H9 (cell line): ENCODE measurements around the gene ABL2. TPM values are rescaled to one million over a fixed set of nuclear protein-coding genes. Genes with fewer than 3 reads are reported as not detected.
A peak's percentile ranks its signal among the peaks of the same experiment; 100 is the strongest.

Experiments
- DNase-seq: peaks from one replicate; pipeline ENCODE4 v3.0.0-alpha.2; 2017
- H2AFZ ChIP-seq: one replicate; pipeline ENCODE4 v1.6.1; 2013; ENCODE audit warnings: mild to moderate bottlenecking, low read length, control low read depth, moderate library complexity
- H2AK5ac ChIP-seq: 2 replicates; pipeline ENCODE4 v1.6.1; 2013; ENCODE audit warnings: low read length, control low read depth, mixed read lengths; ENCODE audit not compliant: insufficient read length
- H2BK120ac ChIP-seq: one replicate; pipeline ENCODE4 v1.6.1; 2013; ENCODE audit warnings: low read depth, mild to moderate bottlenecking, low read length, control low read depth, inconsistent platforms; ENCODE audit not compliant: poor library complexity, severe bottlenecking
- H2BK12ac ChIP-seq: 2 replicates; pipeline ENCODE4 v1.6.1; 2013; ENCODE audit warnings: low read length, control low read depth, mixed read lengths, low read depth; ENCODE audit not compliant: insufficient read length
- H2BK15ac ChIP-seq: 2 replicates; pipeline ENCODE4 v1.6.1; 2013; ENCODE audit warnings: low read depth, low read length, control low read depth
- H2BK20ac ChIP-seq: one replicate; pipeline ENCODE4 v1.6.1; 2013; ENCODE audit warnings: low read depth, mild to moderate bottlenecking, low read length, control low read depth, inconsistent platforms; ENCODE audit not compliant: poor library complexity, severe bottlenecking
- H2BK5ac ChIP-seq: 2 replicates; pipeline ENCODE4 v1.6.1; 2013; ENCODE audit warnings: low read length, control low read depth, mixed read lengths; ENCODE audit not compliant: insufficient read length
- H3K14ac ChIP-seq: 2 replicates; pipeline ENCODE4 v1.6.1; 2013; ENCODE audit warnings: low read length, control low read depth; ENCODE audit not compliant: insufficient read depth
- H3K18ac ChIP-seq: 2 replicates; pipeline ENCODE4 v1.6.1; 2013; ENCODE audit warnings: low read depth, mild to moderate bottlenecking, mixed read lengths, low read length, control low read depth; ENCODE audit not compliant: insufficient read length
- H3K23ac ChIP-seq: 2 replicates; pipeline ENCODE4 v1.6.1; 2013; ENCODE audit warnings: low read length, control low read depth, mixed read lengths, low read depth; ENCODE audit not compliant: insufficient read length
- H3K23me2 ChIP-seq: 2 replicates; pipeline ENCODE4 v1.6.1; 2013; ENCODE audit warnings: low read depth, mild to moderate bottlenecking, mixed read lengths, low read length, control low read depth; ENCODE audit not compliant: insufficient read length, poor library complexity, severe bottlenecking
- H3K27ac ChIP-seq: 2 replicates; pipeline ENCODE4 v1.5.1; 2013; ENCODE audit warnings: low read length, control low read depth, mixed read lengths, low read depth; ENCODE audit not compliant: insufficient read length
- H3K27me3 ChIP-seq: 2 replicates; pipeline ENCODE4 v1.6.1; 2013; ENCODE audit warnings: low read length, control low read depth, inconsistent platforms; ENCODE audit not compliant: insufficient read depth
- H3K4ac ChIP-seq: 2 replicates; pipeline ENCODE4 v1.6.1; 2013; ENCODE audit warnings: low read depth, mild to moderate bottlenecking, control low read depth, inconsistent platforms, low read length, moderate library complexity
- H3K4me1 ChIP-seq: 2 replicates; pipeline ENCODE4 v1.6.1; 2013; ENCODE audit warnings: low read length, control low read depth, inconsistent platforms; ENCODE audit not compliant: insufficient read depth
- H3K4me2 ChIP-seq: 2 replicates; pipeline ENCODE4 v1.6.1; 2013; ENCODE audit warnings: low read length, control low read depth, mixed read lengths; ENCODE audit not compliant: insufficient read length, insufficient read depth
- H3K56ac ChIP-seq: 2 replicates; pipeline ENCODE4 v1.6.1; 2013; ENCODE audit warnings: low read depth, mild to moderate bottlenecking, mixed read lengths, low read length, control low read depth; ENCODE audit not compliant: insufficient read length
- H3K79me1 ChIP-seq: 2 replicates; pipeline ENCODE4 v1.6.1; 2013; ENCODE audit warnings: low read depth, mild to moderate bottlenecking, moderate library complexity, low read length, control low read depth, inconsistent platforms; ENCODE audit not compliant: insufficient read depth, poor library complexity, severe bottlenecking
- H3K79me2 ChIP-seq: 2 replicates; pipeline ENCODE4 v1.6.1; 2013; ENCODE audit warnings: low read length, control low read depth, inconsistent platforms; ENCODE audit not compliant: insufficient read depth
- H3K9ac ChIP-seq: 2 replicates; pipeline ENCODE4 v1.6.1; 2013; ENCODE audit warnings: low read length, control low read depth, mixed read lengths; ENCODE audit not compliant: insufficient read length; ENCODE audit errors: extremely low read depth
- H3K9me3 ChIP-seq: one replicate; pipeline ENCODE4 v1.6.1; 2013; ENCODE audit warnings: low read depth, low read length, inconsistent platforms; ENCODE audit not compliant: control insufficient read depth
- H3T11ph ChIP-seq: one replicate; pipeline ENCODE4 v1.6.1; 2013; ENCODE audit warnings: mild to moderate bottlenecking, low read length, control low read depth, inconsistent platforms
- H4K20me1 ChIP-seq: one replicate; pipeline ENCODE4 v1.6.1; 2013; ENCODE audit not compliant: control insufficient read depth, insufficient read length, insufficient read depth
- H4K5ac ChIP-seq: 2 replicates; pipeline ENCODE4 v1.6.1; 2013; ENCODE audit warnings: low read depth, mild to moderate bottlenecking, mixed read lengths, low read length, control low read depth; ENCODE audit not compliant: insufficient read length
- H4K8ac ChIP-seq: replicated peaks from 2 replicates; pipeline ENCODE4 v1.6.1; 2013; ENCODE audit warnings: low read length, control low read depth, mixed read lengths, low read depth; ENCODE audit not compliant: insufficient read length
- H4K91ac ChIP-seq: 2 replicates; pipeline ENCODE4 v1.6.1; 2013; ENCODE audit warnings: low read depth, mild to moderate bottlenecking, moderate library complexity, mixed read lengths, low read length, control low read depth; ENCODE audit not compliant: insufficient read length
- H3K27ac Mint-ChIP-seq, 3 experiments: 2 replicates in 2 of 3; 3 replicates in 1 of 3; pipeline ENCODE4 v1.8.0; 2020 to 2021; ENCODE audit warnings: mixed read lengths in 3 of 3, mild to moderate bottlenecking in 1 of 3, moderate library complexity in 1 of 3
- H3K27me3 Mint-ChIP-seq: 2 replicates; pipeline ENCODE4 v1.8.0; 2021; ENCODE audit warnings: low read depth, mild to moderate bottlenecking, moderate library complexity, mixed read lengths
- H3K36me3 Mint-ChIP-seq, 3 experiments: 2 replicates in 2 of 3; 3 replicates in 1 of 3; pipeline ENCODE4 v1.8.0; 2020 to 2021; ENCODE audit warnings: low read depth in 3 of 3, mixed read lengths in 3 of 3; ENCODE audit not compliant: insufficient read depth in 1 of 3
- H3K4me1 Mint-ChIP-seq, 2 experiments: 2 replicates each; pipeline ENCODE4 v1.8.0; 2020; ENCODE audit warnings: mixed read lengths in 2 of 2
- H3K4me3 Mint-ChIP-seq, 2 experiments: 2 replicates in 1 of 2; 3 replicates in 1 of 2; pipeline ENCODE4 v1.8.0; 2020 to 2021; ENCODE audit warnings: mild to moderate bottlenecking in 2 of 2, mixed read lengths in 2 of 2, moderate library complexity in 1 of 2
- H3K9me3 Mint-ChIP-seq, 2 experiments: 2 replicates in 1 of 2; 3 replicates in 1 of 2; pipeline ENCODE4 v1.8.0; 2020; ENCODE audit warnings: mild to moderate bottlenecking in 2 of 2, mixed read lengths in 2 of 2, moderate library complexity in 1 of 2
- CTCF ChIP-seq: fragments of 200-600 bp; sonication (generic); conservative IDR thresholded peaks from 3 replicates; pipeline ENCODE4 v1.8.0; 2021; ENCODE audit warnings: antibody characterized with exemption, mild to moderate bottlenecking
- WGBS: extraction: QIAGEN DNeasy Blood & Tissue Kit; methylation state at CpG from one replicate; pipeline ENCODE4 v1.1.7; 2013; ENCODE audit warnings: missing lambda C conversion rate, low lambda C conversion rate, mixed read lengths; ENCODE audit not compliant: insufficient read length; ENCODE audit errors: extremely low coverage; 5-methylcytosine and 5-hydroxymethylcytosine counted together
- total RNA-seq: library from RNA; stranded (reverse); gene quantifications from 2 replicates; pipeline ENCODE4 v1.2.1, GENCODE V29; 2021

ABL2 gene
- total RNA-seq, 1 experiment from 2014 or later, result 21.2 TPM

DNA sequence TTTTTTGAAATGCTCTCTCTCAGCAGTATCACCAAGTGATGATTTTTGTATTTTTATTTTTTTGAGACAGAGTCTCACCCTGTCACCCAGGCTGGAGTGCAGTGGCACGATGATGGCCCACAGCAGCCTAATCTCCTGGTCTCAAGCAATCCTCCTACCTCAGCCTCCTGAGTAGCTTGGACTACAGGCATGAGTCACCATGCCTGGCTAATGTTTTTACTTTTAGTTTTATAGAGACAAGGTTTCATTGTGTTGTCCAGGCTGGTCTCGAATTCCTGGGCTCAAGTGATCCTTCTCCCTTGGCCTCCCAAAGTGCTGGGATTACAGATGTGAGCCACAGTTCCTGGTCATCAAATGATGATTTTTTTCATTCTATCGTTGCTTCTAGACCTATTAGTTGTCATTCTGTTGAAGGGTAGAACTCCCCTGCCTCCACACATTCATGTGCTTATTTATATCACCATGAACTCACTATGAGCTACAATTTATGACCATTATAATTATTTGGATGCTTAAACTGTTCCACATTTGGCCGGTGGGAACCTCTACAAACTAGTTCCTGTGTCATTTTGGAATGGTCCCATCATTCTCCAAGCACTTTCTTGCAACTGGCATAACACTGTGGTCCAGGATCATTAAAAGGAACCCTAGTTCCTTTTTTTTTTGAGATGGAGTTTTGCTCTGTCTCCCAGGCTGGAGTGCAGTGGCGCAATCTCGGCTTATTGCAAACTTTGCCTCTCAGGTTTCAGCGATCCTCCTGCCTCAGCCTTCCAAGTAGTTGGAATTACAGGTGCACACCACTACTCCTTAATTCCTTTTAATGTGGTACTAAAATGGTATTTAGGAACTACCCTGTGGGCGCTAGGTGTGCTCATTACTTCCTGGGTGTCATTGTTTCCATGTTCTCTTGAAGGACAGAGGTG is 167.9 kb downstream of the ABL2 start:
- no peak overlapping the region for H3K27ac ChIP-seq
- no CpG with 5 or more reads among the region's 8 CpGs for WGBS
- H3K23ac ChIP-seq, result no peak overlapping the region
- H2BK15ac ChIP-seq, result no peak overlapping the region
- TF ChIP-seq CTCF, result no peak
- Mint-ChIP-seq H3K36me3 (peaks cover 8 to 38% (median 35%) of the 10 kb centered on the region in 3 experiments; a peak in 6 of 7 replicates), H3K27ac (0 out of 7 replicates have a peak overlapping the region, but pooled peaks of 1 of the 3 experiments have one; percentile 45), H3K4me3 (no peak overlapping the region), H3K4me1 (peaks cover 13 to 19% of the 10 kb centered on the region in 2 experiments), H3K9me3 (0 out of 5 replicates have a peak, but pooled peaks cover 0 to 2% of the 10 kb centered on the region in 2 experiments), H3K27me3 (no peaks in the 10 kb centered on the region)
- no peak overlapping the region for H2BK20ac ChIP-seq
- no peak overlapping the region for H3K4ac ChIP-seq
- no peak overlapping the region for H2BK12ac ChIP-seq
- no peak overlapping the region for H2BK120ac ChIP-seq
- no peaks in the 10 kb centered on the region for H3K23me2 ChIP-seq
- H4K20me1 ChIP-seq, result peaks cover 3% of the 10 kb centered on the region
- no peak overlapping the region for H2AK5ac ChIP-seq
- H3K79me2 ChIP-seq, result no peaks in the 10 kb centered on the region
- no peak overlapping the region for H3K56ac ChIP-seq
- H4K5ac ChIP-seq, result no peak overlapping the region
- no peak overlapping the region for H4K8ac ChIP-seq
- H4K91ac ChIP-seq, result no peak overlapping the region
- H3K4me1 ChIP-seq, result peaks cover 6% of the 10 kb centered on the region; the same call in 1 of the 2 replicates
- no peak overlapping the region for H3T11ph ChIP-seq
- H3K9me3 ChIP-seq, result no peaks in the 10 kb centered on the region
- DNase-seq, result no peak
- H3K9ac ChIP-seq, result no peak overlapping the region
- no peak overlapping the region for H2AFZ ChIP-seq
- no peaks in the 10 kb centered on the region for H3K79me1 ChIP-seq
- H3K18ac ChIP-seq, result no peak overlapping the region
- no peak overlapping the region for H2BK5ac ChIP-seq
- no peak overlapping the region for H3K4me2 ChIP-seq
- no peaks in the 10 kb centered on the region for H3K27me3 ChIP-seq
- H3K14ac ChIP-seq, result no peak overlapping the region
